Hepatocyte (in vitro differentiated cells): ENCODE results near the gene CDC14B. TPM values are rescaled to one million over a fixed set of nuclear protein-coding genes. Genes with fewer than 3 reads are reported as not detected.

ENCODE experiments used
- DNase-seq: peaks from one replicate; pipeline ENCODE4 v3.0.0-alpha.2; 2016; ENCODE audit warnings: low spot score
- H2AFZ ChIP-seq: fragments of 200-600 bp; sonication (generic); 2 replicates; pipeline ENCODE4 v1.6.0; 2016; ENCODE audit warnings: antibody characterized with exemption, mild to moderate bottlenecking
- H3K27ac ChIP-seq: fragments of 200-600 bp; sonication (generic); 2 replicates; pipeline ENCODE4 v1.5.1; 2016; ENCODE audit warnings: mild to moderate bottlenecking
- H3K27me3 ChIP-seq: fragments of 200-600 bp; sonication (generic); 2 replicates; pipeline ENCODE4 v1.6.1; 2016
- H3K36me3 ChIP-seq: fragments of 200-600 bp; sonication (generic); replicated peaks from 2 replicates; pipeline ENCODE4 v1.5.1; 2016; ENCODE audit warnings: low read depth; ENCODE audit not compliant: insufficient read depth
- H3K4me1 ChIP-seq: fragments of 200-600 bp; sonication (generic); 2 replicates; pipeline ENCODE4 v1.5.1; 2016; ENCODE audit warnings: mild to moderate bottlenecking, moderate library complexity; ENCODE audit not compliant: insufficient read depth
- H3K4me2 ChIP-seq: fragments of 200-600 bp; sonication (generic); 2 replicates; pipeline ENCODE4 v1.6.0; 2016
- H3K4me3 ChIP-seq: fragments of 200-600 bp; sonication (generic); 2 replicates; pipeline ENCODE4 v1.5.1; 2016; ENCODE audit warnings: mild to moderate bottlenecking
- H3K79me2 ChIP-seq: fragments of 200-600 bp; sonication (generic); 2 replicates; pipeline ENCODE4 v1.6.0; 2017; ENCODE audit warnings: mild to moderate bottlenecking
- H3K9me2 ChIP-seq: fragments of 200-600 bp; sonication (generic); replicated peaks from 2 replicates; pipeline ENCODE4 v1.6.0; 2017; ENCODE audit warnings: mild to moderate bottlenecking; ENCODE audit not compliant: insufficient read depth
- H3K9me3 ChIP-seq: fragments of 200-600 bp; sonication (generic); 2 replicates; pipeline ENCODE4 v1.5.1; 2016; ENCODE audit warnings: low read depth, mild to moderate bottlenecking
- H4K20me1 ChIP-seq: fragments of 200-600 bp; sonication (generic); 2 replicates; pipeline ENCODE4 v1.6.0; 2016; ENCODE audit warnings: mild to moderate bottlenecking; ENCODE audit not compliant: insufficient read depth, poor library complexity, severe bottlenecking
- EZH2 ChIP-seq: fragments of 200-600 bp; sonication (generic); IDR thresholded peaks from 2 replicates; pipeline ENCODE4 v1.6.1; 2016; ENCODE audit warnings: antibody characterized with exemption, mild to moderate bottlenecking, borderline replicate concordance
- EZH2phosphoT487 ChIP-seq: fragments of 200-600 bp; sonication (generic); IDR thresholded peaks from one replicate; pipeline ENCODE4 v1.6.1; 2018; ENCODE audit warnings: antibody characterized with exemption, mild to moderate bottlenecking, low read depth, moderate library complexity; ENCODE audit not compliant: unreplicated experiment, severe bottlenecking
- WGBS: methylation state at CpG from one replicate; pipeline ENCODE4 v1.1.6; 2016; ENCODE audit warnings: low lambda C conversion rate; ENCODE audit errors: missing lambda C conversion rate; 5-methylcytosine and 5-hydroxymethylcytosine counted together
- polyA plus RNA-seq: library from polyadenylated mRNA; unstranded; fragments of >200 nt; fragmentation: Nextera tagmentation; extraction: Ambion mirVana; gene quantifications from 2 replicates; pipeline ENCODE4 v1.2.1, GENCODE V29; 2016
- total RNA-seq: library from RNA; depleted of rRNA; stranded (reverse); fragments of >200 nt; gene quantifications from 2 replicates; pipeline ENCODE4 v1.2.3, GENCODE V29; 2014
- TF ChIP-seq, protein P1 (sequence below): fragments of 200-600 bp; sonication (generic); IDR thresholded peaks from 2 replicates; pipeline ENCODE4 v1.5.1; 2016; ENCODE audit warnings: antibody characterized with exemption, mild to moderate bottlenecking; ENCODE audit not compliant: poor library complexity

Gene CDC14B
- total and polyA plus RNA-seq, 2 experiments from 2014 or later: 15.1 to 33.4 TPM

DNA sequence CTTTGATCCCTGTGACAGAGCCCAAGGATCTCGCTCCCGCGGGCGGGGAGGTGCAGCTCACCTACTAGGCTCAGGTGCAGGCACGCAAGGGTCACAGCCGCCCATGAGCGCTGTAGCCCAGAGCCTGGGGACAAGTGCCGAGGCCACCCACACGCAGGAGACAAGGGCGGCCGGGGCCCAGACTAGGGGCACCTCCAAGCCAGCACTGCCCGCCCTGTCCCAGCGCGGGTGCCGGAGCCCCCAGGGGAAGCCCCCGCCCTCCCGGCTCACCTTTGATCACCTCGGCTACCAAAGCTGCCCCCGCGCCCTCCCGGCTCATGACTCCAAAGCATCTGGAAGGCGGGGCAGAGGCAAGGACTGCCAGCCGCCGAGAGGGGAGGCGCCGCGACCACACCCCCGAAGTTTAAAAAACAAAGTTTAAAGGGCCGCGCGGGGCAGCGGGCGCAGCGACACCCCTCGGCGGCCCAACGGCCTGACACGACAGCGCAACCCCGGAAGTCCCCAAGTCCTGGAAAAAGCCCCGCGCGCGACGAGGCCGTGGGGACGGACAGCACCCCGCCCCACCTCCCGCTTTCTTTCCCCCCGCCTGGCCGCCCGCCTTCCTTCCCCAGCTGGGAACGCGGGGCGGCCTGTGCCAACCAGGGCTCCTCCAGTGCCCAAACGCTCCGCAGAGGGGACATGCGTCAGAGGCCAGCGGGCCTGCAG, 53.0 kb downstream of the CDC14B start:
- no peaks in the 10 kb centered on the region for H3K36me3 ChIP-seq
- 1% methylated on average over 45 of the region's 59 CpGs for WGBS
- peak overlapping the region; percentile 98 for H3K27ac ChIP-seq
- H2AFZ ChIP-seq: peak overlapping the region; percentile 85
- no peaks in the 10 kb centered on the region for H3K9me2 ChIP-seq
- peak; percentile 90 for DNase-seq
- no peaks in the 10 kb centered on the region for H4K20me1 ChIP-seq
- peaks cover 11% of the 10 kb centered on the region for H3K4me1 ChIP-seq
- H3K9me3 ChIP-seq: no peaks in the 10 kb centered on the region
- H3K27me3 ChIP-seq: no peaks in the 10 kb centered on the region
- no peak for TF ChIP-seq EZH2phosphoT487
- no peak for TF ChIP-seq EZH2
- TF ChIP-seq, protein P1, sequence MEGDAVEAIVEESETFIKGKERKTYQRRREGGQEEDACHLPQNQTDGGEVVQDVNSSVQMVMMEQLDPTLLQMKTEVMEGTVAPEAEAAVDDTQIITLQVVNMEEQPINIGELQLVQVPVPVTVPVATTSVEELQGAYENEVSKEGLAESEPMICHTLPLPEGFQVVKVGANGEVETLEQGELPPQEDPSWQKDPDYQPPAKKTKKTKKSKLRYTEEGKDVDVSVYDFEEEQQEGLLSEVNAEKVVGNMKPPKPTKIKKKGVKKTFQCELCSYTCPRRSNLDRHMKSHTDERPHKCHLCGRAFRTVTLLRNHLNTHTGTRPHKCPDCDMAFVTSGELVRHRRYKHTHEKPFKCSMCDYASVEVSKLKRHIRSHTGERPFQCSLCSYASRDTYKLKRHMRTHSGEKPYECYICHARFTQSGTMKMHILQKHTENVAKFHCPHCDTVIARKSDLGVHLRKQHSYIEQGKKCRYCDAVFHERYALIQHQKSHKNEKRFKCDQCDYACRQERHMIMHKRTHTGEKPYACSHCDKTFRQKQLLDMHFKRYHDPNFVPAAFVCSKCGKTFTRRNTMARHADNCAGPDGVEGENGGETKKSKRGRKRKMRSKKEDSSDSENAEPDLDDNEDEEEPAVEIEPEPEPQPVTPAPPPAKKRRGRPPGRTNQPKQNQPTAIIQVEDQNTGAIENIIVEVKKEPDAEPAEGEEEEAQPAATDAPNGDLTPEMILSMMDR: peak; percentile 68
- peaks cover 51% of the 10 kb centered on the region for H3K79me2 ChIP-seq
- peak overlapping the region; percentile 56 for H3K4me3 ChIP-seq
- H3K4me2 ChIP-seq: peak overlapping the region; percentile 84

DNA sequence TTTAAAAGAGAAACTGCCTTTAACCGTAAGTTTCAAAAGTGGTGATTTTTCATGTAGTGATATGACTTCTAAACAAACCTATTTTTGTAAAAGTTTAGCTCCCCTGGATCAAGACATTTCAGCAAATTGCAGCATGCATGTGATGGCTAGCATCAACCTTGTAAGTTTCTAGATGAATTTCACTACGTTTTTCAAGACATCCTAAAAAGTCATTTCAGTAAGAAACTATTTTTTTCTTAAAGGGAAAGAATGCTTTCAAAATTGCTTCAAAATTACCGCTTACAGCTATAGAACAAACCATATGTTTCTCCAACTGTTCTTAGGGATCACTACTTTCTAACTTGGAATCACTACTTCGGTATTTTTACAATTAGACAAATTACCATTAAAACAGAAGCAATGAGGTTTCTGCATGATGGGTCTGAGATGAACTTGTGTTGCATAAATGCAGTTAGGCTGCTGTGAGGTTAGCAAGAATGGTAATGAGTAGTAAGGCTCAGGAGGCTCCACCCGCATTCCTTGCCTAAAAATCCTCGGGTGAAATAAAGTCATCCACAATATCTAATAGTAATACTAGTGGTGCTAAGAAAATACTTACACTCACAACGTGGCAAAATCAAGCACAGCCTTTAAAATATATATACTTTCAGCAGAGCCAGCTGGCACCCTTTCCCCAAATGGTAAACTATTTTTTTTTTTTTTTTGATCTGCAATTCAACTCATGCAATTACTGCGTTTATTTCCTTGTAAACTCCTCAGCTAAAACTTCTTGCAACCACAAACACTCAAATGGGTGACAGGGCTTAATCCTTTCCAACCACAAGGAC, 53.8 kb downstream of the CDC14B start:
- peaks cover 11% of the 10 kb centered on the region for H3K4me1 ChIP-seq
- peak overlapping the region; percentile 56 for H3K4me3 ChIP-seq
- H2AFZ ChIP-seq: peak overlapping the region; percentile 85
- TF ChIP-seq EZH2phosphoT487: no peak
- TF ChIP-seq, protein P1: no peak
- TF ChIP-seq EZH2: no peak
- peaks cover 45% of the 10 kb centered on the region for H3K79me2 ChIP-seq
- H3K4me2 ChIP-seq: peak overlapping the region; percentile 84
- 24% methylated on average over 8 of the region's 8 CpGs for WGBS
- H3K9me3 ChIP-seq: no peaks in the 10 kb centered on the region
- peak overlapping the region; percentile 98 for H3K27ac ChIP-seq
- DNase-seq: peak; percentile 13
- H4K20me1 ChIP-seq: no peaks in the 10 kb centered on the region
- no peaks in the 10 kb centered on the region for H3K36me3 ChIP-seq
- H3K9me2 ChIP-seq: no peaks in the 10 kb centered on the region
- no peaks in the 10 kb centered on the region for H3K27me3 ChIP-seq

DNA sequence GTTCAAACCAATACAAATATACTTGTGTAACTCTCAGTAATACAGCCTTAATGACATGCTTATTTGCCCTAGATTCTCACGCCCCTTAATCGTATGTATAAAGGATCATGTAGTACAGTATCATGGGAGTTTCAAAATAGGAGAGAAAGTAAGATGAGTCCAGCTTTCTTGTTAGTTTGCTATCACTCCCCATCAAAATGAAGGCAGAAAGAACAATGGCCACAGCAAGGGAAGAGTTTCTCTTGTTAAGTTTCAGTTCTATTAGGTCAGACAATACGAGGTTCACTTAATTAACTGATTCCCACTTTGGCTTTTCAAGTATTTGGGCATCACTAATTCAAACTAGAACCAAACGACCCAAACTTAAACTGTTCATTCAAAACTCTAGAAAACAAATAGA, 55.4 kb downstream of the CDC14B start:
- 81% methylated on average over 4 of the region's 4 CpGs for WGBS
- H2AFZ ChIP-seq: no peak overlapping the region
- no peak overlapping the region for H3K27ac ChIP-seq
- H3K9me2 ChIP-seq: no peaks in the 10 kb centered on the region
- TF ChIP-seq EZH2phosphoT487 (no peak), EZH2 (no peak)
- TF ChIP-seq, protein P1: no peak
- no peak for DNase-seq
- no peak overlapping the region for H3K4me2 ChIP-seq
- no peak overlapping the region for H3K4me3 ChIP-seq
- peaks cover 11% of the 10 kb centered on the region for H3K4me1 ChIP-seq
- H3K9me3 ChIP-seq: no peaks in the 10 kb centered on the region
- no peaks in the 10 kb centered on the region for H3K36me3 ChIP-seq
- H4K20me1 ChIP-seq: no peaks in the 10 kb centered on the region
- H3K79me2 ChIP-seq: peaks cover 33% of the 10 kb centered on the region
- H3K27me3 ChIP-seq: no peaks in the 10 kb centered on the region
